GM15510 (cell line): ENCODE data around the gene GH2.
A peak's percentile ranks its signal among the peaks of the same experiment; 100 is the strongest.

Source experiments
- POLR2A ChIP-seq: IDR thresholded peaks from 3 replicates; pipeline ENCODE4 v1.6.1; 2011; ENCODE audit warnings: borderline replicate concordance; ENCODE audit not compliant: insufficient read length; ENCODE audit errors: extremely low read depth

Gene GH2

DNA sequence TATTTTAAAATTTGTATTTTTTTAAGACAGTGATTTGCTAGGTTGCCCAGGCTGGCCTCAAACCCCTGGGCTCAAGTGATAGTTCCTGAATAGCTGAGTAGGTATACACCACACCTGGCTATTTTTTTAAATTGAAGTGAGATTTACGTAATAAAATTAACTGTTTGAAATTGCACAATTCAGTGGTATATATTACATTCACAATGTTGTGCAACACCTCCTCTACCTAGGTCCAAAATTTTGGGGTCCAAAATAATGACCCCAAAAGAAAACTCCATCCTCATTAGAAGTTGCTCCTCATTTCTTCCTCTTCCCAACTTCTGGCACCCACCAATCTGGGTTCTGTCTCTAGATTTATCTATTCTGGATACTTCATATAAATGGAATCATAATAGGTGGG lies 36.2 kb downstream of the GH2 start:
- TF ChIP-seq POLR2A: no peak

DNA sequence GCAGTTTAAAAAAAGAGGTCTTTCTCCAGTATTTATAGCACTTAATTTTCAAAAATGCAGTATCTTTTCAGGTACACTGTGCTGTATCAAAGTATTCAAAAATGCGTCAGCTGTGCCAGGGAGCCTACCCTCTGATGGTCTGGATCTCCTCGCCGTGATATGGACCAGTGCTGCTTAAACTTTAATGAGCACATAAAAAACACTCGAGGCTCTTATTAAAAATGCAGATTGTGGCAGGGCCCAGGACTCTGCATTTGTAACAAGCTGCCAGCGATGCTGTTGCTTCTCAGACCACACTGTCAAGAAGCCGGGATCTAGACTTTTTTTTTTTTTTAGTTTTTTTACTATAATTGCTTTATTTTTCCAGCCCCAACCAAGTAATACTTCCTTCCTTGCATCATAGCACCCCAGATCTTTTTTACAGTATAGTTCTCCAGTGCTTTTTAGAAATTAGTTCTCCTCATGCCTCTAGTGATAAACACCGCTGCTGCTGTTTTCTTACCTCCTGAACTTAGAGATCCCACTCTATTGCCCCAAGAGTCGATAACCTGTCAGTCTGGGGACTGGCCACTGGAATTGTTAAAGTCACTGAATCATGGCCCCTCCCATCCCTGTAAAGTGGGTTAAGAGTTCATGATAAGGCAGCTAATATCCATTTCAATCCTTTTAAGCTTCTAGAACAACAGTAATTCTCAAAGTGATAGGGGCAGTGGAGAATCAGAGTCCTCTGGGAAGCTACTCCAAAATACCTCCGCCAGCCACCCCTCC lies 37.6 kb downstream of the GH2 start:
- no peak for TF ChIP-seq POLR2A

DNA sequence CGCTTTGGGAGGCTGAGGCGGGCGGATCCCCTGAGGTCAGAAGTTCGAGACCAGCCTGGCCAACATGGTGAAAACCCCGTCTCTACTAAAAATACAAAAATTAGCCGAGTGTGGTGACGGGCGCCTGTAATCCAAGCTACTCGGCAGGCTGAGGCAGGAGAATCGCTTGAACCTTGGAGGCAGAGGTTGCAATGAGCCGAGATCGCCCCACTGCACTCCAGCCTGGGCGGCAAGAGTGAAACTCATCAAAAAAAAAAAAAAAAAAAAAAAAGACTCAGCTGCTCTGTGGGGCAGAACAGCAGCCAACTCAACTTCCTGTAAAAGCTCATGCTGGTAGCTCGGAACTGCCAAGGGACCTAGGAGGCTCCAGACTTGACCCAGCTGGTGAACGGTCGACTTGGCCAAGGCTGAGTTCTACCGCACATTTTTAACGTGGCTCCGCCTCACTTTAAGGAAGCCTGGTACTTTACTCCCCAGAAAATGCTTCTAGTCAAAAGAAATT lies 38.3 kb downstream of the GH2 start:
- peak; percentile 40 for TF ChIP-seq POLR2A

DNA sequence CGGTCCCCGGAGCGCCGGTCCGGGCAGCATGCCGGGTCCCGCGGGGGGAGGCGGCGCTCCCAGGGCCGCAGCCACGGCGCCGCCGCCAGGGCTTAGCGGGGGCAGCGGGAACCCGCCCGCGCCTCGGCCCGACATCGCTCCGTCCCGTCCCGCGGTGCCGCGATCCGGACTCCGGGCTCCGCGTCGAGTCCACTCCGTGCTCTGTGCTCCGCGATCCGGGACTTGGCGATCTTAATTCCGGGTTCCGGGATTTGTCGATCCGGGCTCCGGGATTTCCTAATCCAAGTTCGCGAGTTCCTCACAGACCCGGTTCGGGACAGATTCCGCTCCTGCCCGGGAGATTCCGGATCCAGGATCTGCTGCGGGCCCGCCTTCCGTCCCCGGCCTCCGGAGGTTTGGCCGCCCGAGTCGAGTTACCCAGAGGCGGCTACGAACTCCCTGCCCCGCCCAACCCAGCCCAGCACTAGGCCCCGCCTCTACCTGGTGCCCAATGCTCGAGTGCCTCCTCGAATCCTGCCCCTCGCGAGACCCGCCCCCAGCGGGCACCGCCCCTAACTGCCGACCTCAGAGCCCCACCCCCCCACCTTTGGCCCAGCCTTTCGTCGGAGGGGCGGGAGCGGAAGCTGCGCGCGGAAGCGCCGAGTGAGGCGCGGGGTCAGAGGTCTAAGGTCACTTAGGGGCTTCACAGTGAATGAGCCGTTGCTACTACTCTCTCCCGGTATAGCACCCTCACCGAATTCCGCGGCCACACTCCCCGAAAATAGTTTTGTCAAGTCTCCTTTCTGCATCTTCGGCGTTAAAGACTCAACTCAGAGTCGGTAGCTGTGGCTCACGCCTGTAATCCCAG lies 39.0 kb downstream of the GH2 start, which contains the start of gene SMARCD2:
Gene SMARCD2, minus strand, starts transcription at position 146 of the 847 bp plus-strand sequence. Its CDS starts 11 bp downstream, at position 135.
- peak; percentile 83 for TF ChIP-seq POLR2A

DNA sequence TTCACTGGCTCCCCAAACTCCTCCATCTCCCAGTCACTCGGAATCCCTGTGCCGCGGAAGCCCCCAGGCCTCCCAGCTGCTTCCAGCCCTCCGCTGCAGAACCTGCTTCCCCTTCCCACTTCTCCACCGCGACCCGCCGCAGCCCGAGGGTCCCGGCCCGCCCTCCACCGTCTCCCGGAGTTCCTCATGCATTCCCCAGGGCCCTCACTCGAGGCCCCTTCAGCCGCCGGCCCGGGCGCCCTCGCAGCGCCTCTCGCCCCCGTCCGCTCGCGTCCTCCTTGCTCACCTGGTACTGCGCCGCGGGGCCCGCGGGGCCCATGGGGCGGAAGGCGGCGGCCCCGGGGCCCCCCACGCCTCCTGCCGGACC lies 39.6 kb downstream of the GH2 start:
- TF ChIP-seq POLR2A: no peak

DNA sequence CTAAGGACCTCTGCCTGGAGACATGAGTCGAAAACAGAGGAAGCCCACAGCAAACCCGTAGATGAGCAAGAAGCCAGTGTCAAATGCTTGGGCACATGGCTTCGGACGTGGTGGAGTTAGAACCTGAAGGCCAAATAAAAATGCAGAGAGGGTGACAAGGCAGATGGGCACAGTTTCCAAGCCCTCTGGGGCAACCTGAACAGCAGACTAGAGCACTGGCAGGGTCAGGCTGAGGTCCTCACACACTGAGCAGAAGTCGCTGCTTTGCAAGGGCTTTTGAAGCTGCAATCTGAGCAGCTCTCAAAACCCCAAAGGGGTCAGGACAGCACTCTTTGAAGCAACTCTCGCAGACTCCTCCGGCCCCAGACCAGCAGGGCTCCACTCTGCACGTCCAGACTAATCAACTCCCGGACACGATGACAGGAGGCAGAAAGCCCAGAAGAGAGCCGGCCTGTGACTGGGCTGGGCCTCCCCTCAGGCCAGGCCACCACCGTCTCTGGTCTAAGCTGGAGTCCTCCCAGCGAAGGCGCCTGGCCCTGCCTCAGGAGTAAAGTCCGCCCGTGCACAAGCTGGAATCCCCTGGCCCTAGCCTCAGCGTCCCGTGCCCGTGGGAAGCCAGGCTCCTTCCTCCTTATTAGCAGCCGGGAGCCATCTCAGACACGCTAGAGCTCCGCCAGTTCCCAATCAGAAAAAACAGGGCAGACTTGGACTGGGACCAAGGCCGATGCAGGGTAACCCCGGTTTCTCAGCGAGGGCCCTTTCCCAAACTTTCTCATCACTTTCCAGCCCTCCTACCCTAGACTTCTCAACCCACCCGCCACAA lies 40.2 kb downstream of the GH2 start:
- no peak for TF ChIP-seq POLR2A

DNA sequence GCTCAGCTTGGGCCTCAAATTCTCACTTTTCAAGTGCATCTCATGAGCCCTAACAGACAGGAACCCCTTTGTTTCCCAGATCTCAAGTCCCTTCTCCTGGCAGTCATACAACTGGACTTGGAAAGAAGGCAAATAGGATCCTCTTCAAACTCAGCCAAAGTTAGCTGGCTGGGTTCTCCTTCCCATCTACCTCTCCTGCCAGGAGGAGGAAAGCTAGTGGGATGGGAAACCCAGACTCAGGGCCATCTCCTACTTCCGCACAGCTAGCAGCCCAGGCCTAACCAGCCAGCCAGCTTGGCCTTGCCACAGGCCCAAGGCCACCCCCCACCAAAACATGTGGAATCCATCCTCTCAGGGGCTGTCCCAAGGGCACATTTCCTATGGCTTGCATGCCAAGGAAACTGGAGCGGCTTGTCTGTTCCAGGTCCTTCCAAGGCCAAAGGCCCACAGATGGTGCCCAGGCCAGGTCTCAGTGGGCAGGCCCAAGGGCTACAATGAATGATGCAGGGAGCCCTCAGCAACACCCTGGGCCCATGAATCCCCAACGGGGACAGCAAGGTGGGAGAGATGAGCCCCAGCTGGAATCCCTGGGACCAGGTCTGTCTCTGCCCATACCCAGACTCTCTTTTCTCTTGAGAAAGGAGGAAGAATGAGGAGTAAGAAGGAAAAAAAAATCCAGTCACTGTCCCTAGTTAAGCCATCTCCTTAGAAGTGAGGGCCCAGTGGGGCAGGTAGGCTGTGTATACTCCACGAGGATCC lies 41.0 kb downstream of the GH2 start:
- TF ChIP-seq POLR2A: no peak

DNA sequence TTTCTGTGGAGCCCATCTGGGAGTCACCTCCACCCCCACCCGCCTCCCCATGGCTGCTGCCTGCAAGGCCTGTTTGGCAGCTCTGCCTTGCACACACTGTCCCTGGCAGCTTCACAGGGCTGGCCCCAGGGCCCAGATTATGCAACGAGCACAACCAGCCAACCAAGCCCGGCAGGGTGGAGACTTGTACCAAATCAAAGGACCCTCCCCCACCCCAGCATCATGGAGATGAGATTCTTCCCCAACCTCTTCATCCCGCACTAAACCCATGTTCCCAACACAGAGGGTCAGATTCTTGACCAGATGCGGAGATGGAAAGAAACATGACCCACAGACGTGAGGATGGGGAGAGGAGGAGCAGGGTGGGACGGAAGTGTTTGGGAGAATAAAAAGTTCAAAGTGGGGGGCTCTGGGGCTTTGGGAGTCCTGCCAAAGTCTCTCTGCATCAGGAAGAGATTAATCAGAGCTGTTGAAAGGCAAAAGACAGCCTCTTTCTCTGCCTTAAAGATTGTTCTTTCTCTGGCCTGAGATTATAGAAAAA lies 43.0 kb downstream of the GH2 start:
- no peak for TF ChIP-seq POLR2A

DNA sequence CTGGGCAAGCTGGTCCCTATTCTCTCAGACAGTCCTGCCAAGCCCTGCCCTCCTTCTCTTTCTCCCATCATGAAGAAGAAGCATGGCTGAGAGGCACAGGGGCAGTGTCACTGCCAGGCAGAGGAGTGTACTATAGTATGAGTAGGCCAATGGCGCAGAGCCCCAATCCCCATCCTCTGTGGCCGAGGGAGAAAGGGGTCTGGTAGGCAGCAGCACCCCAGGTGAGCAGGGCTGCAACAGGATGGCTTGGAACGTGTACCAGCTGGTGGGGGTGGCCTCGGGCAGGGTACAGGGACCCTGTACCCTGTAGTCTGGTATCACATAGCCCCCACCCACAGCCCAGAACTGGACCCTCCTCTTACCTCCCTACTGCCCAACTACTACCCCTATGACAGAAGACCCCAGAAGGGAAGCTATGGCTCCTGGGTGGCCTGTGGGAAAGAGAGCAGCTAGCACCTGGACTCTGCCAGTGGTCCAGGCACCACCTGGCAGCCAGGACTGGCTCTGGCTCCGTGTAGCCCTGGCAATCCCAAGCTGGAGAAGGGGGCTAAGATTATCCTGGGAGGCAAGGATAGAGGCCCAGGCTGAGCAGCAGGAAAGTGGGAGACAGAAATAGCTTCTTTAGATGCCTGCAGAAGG lies 43.7 kb downstream of the GH2 start:
- TF ChIP-seq POLR2A: no peak

DNA sequence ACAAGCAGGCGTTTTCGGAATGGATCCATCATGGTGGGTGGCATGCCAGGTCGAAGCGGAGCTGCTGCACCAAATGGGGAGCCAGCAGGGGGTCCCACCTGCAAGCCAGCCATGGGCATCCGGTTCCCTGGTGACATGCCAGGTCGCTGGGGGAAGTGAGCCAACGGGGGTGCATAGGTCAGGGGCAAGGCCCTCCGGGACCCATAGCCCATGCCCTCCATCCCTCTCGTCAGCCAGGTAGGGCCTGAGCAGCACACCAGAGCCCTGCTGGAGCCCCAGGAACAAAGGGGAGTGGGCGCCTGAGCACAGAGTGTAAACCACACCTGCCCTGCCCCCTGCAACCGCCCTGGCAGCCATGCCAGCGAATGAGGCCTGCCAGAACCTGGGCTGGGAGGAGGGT lies 44.3 kb downstream of the GH2 start:
- no peak for TF ChIP-seq POLR2A

DNA sequence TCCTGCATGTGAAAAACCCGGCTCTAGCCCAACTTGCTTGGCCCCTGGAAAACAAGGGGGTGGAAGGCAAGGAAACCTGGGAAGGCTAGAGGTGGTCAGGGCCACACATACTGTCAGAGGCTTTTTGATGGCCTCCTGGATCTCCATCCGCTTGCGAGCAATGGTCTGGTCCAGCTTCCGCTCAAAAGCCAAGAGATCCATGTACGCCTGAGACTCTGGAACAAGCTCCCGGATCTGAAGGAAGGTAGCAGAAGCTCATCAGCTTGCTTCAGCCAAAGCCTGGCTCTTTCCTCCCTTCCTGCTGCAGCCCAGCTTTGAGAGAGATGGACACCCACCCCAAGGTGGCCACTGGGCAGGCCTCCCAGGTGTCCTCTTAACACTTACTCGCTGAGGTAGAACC lies 44.9 kb downstream of the GH2 start:
- TF ChIP-seq POLR2A: no peak

DNA sequence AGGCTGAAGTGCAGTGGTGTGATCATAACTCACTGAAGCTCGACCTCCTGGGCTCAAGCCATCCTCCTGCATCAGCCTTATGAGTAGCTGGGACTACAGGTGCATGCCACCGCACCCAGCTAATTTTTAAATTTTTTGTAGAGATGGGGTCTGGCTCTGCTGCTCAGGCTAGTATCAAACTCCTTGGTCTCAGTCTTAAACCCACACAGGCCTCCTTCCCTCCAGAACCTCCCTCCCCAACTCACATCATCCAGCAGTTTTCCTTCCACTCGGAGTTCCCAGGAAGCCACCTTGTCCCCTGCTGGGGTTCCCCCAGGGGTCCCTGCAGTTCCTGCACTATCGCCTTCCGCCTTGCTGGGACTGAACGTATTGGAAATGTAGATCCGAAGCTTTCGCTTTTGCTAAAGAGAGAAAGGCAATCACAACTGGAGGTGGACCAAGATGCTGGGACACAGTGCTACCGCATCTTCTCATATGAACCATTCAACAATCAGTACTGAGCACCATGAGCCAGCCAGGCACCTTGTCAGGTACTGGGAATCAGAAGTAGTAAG lies 46.5 kb downstream of the GH2 start:
- TF ChIP-seq POLR2A: no peak
